Keratinocyte (primary cell): Measurements from ENCODE around the gene ACSS2.

ENCODE experiments used
- EZH2 ChIP-seq: IDR thresholded peaks from one replicate; pipeline ENCODE4 v1.6.1; 2012; ENCODE audit warnings: inconsistent platforms, mild to moderate bottlenecking, low read length, moderate library complexity
- TF ChIP-seq, protein P1 (sequence below), 3 experiments: IDR thresholded peaks in 1 of 3; conservative IDR thresholded peaks in 1 of 3; optimal IDR thresholded peaks in 1 of 3; 2 replicates in 2 of 3; 3 replicates in 1 of 3; pipeline versions ENCODE3 to v1.5.1; 2011; ENCODE audit warnings: low read length in 3 of 3, mild to moderate bottlenecking in 3 of 3, moderate library complexity in 2 of 3, control low read depth in 1 of 3, inconsistent platforms in 1 of 3; ENCODE audit not compliant: insufficient read depth in 2 of 3; ENCODE audit errors: extremely low read depth in 1 of 3

DNA sequence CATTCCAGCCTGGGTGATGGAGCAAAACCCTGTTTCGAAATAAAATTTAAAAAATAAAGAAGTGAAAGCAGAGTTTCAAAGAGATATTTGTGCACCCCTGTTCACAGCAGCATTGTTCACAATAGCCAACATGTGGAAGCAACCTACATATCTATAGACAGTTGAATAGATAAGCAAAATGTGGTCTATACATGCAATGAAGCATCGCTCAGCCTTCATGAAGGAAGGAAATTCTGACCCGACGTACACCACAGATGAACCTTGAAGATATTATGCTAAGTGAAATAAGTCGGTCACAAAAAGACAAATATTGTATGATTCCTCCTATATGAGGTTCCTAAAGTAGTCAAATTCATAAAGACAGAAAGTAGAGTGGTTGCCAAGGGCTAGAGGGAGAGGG, 44.5 kb upstream of the ACSS2 start:
- TF ChIP-seq, protein P1, sequence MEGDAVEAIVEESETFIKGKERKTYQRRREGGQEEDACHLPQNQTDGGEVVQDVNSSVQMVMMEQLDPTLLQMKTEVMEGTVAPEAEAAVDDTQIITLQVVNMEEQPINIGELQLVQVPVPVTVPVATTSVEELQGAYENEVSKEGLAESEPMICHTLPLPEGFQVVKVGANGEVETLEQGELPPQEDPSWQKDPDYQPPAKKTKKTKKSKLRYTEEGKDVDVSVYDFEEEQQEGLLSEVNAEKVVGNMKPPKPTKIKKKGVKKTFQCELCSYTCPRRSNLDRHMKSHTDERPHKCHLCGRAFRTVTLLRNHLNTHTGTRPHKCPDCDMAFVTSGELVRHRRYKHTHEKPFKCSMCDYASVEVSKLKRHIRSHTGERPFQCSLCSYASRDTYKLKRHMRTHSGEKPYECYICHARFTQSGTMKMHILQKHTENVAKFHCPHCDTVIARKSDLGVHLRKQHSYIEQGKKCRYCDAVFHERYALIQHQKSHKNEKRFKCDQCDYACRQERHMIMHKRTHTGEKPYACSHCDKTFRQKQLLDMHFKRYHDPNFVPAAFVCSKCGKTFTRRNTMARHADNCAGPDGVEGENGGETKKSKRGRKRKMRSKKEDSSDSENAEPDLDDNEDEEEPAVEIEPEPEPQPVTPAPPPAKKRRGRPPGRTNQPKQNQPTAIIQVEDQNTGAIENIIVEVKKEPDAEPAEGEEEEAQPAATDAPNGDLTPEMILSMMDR (optimal IDR thresholded peaks at IDR 0.05 in 1 of 3, IDR thresholded peaks at IDR 0.05 in 1 of 3, conservative IDR thresholded peaks at IDR 0.05 in 1 of 3; ENCODE audit: extremely low read depth in 1 of 3, insufficient read depth in 2 of 3, low read length in 3 of 3), result no peak
- TF ChIP-seq EZH2, result no peak
